Iris pigment epithelial cell (primary cell): ENCODE results near the gene ITFG1.
"Not testable (repeated sequence)": the region's sequence is repeated elsewhere in the genome, so short reads cannot be mapped to it uniquely, and the experiment has no call there.

Experiments
- DNase-seq: peaks from one replicate; pipeline ENCODE4 v3.0.0-alpha.2; 2011; ENCODE audit warnings: low read depth

Gene ITFG1

DNA sequence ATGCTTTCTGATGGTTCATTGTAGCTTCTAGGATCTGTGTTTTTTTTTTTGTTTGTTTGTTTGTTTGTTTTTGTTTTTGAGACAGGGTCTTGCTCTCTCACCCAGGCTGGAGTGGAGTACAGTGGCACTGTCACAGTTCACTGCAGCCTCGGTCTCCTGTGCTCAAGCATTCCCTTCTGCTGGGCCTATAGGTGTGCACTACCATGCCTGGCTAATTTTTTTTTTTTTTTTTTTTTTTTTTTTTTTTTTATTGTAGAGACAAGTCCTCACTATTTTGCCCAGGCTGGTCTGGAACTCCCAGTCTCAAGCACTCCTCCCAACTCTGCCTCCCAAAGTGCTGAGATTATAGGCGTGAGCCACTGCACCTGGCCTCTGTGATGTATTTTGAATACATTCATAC is 12.1 kb upstream of the ITFG1 start:
- DNase-seq, result not testable (repeated sequence)

DNA sequence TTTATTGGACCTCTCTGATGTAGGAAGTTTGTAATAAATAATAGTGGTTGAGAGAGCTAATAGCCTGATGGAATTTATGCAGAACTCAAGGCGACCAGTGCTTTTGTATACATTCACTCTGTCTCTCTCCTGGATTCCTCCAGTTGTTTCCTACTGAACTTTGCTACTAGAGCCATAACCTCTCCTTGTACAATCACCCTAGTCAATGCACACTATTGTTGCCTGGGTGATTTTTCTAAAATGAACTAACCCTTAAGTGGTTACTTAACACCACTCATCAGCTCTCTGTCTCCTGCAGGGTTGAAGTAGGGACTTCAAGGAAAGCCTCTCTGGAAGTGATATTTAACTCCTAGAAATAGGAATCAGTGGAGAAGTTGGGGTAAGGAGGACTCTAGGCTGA is 9.9 kb upstream of the ITFG1 start:
- no peak for DNase-seq

DNA sequence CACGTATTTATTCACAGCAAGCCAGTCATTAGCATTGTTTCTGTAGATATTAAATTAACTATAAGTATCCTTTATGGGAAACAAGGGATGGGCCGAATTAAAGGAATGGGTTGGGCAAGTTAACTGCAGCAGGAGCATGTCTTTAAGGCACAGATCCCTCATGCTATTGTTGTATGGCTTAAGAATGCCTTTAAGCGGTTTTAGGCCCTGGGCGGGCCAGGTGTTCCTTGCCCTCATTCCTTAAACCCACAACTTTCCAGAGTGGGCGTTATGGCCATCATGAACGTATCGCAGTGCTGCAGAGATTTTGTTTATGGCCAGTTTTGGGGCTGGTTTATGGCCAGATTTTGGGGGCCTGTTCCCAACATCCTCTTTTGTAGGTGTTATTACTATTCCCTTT is 9.3 kb upstream of the ITFG1 start:
- no peak for DNase-seq

DNA sequence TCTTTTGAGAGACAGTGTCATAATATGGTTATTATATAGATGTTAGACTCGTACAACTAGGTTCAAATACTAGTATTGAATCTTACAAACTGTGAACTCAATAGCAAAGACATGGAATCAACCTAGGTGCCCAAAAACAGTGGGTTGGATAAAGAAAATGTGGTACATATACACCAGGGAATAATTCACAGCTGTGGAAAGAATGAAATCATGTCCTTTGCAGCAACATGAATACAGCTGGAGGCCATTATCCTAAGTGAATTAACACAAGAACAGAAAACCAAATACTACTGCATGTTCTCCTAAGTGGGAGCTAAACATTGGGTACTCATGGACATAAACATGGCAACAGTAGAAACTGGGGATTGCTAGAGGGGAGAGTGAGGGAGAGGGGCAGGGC is 8.4 kb upstream of the ITFG1 start:
- DNase-seq, result no peak

DNA sequence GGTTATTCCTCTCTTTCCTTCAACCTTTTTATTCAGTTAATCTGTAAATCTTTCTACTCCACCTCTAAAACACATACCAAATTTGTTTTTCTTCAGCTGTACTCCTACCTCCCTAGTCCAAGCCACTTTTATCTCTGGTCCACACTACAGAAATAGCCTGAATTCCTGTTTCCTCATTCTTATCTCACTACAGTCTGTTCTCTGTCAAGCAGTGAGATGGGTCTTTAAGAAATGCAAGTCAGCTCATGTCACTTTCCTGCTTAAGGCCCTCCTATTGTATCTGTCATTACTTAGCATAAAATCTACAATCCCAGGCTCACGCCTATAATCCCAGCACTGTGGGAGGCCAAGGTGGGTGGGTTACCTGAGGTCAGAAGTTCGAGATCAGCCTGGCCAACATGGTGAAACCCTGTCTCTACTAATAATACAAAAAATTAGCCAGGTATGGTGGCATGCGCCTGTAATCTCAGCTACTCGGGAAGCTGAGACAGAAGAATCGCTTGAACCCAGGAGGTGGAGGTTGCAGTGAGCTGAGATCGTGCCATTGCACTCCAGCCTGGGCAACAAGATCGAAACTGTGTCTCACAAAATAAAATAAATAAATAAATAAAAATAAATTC is 7.3 kb upstream of the ITFG1 start:
- DNase-seq, result peak; percentile 17

DNA sequence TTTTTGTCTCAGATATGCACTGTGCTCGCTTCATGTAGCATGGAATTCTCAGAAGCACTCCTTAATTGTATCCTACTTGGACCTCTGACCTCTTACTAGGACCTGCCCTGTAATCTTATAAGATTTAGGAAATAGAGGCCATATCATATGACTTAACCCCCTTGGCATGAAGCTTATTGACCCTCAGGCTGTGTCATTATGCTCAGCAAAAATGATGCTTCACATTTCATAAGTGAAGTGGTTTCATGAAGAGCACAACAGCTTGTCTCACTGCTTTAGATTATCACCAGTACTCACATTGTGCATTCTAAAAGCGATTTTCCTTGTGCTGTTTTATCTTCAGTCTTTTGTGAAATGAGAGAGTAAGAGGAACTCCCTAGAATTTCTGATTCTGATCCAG is 6.6 kb upstream of the ITFG1 start:
- DNase-seq, result no peak

DNA sequence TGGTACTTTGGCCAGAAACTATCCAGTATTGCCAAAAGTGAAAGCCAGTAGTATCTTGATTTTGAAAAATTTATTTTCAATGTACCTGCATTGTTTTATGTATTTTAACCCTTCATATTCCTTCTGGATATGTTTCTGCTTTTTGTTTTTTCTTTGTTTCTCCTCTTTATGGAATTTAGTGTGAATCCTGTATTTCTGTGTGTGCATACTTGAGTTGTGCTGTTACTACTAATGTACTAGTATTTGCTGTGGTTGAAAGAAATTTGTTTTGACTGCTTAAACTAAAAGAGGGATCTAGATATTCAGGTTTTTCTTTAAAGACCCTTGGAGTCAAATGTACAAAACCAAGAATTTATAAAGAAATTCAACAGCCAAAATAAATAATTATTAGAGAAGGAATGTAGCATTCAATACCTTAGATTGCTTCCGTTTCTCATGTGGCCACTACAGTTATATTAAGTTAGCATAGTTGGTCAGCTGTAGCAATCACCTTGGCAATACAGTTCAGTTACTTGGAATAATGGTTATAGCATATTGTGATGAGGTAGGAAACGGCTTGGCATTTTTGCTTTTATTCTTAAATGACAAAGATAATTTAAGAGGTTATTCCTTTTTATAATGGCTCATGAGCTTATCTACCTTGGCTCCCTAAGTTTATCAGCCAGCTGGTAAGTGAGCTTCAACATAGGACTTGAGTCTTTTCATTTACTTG is 5.2 kb upstream of the ITFG1 start:
- DNase-seq, result no peak

DNA sequence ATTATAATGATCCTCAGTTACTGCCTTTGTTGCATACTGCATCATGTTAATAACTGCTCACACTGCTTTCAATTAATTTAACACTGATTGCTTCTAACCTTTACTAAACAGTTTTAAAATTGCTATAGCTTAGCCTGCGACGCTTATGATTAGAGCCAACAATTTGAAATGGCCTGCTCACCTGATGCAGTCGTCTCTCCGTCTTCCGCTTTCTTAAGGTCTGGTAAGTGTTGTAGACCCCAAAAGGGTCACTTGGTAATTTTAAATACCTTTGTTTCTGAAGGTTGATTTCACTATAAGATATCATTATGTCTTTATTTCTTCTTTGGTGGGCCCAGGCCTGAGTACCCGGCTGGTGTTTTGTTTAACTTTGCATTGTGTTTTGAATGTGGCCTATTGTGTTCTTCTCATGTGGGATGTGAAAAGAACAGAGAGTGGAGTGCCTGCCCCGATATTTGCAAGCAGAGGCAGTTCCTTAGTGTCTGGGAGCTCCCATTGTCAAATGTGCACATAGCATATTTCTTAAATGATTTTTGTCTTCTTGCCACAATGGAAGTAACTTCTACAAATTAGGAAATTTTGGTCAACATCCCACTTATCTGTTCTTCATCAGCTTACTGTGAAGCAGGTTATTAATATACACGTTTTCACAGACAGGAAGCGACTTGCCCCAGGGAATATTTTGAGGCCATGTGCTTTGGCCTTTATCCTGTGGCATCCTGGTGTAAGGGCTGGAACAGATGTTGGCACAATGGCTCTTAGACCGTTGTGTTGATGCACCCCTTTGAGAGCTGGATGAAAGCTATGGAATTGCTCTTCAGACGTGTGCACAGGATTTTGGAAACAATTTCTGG is 3.1 kb upstream of the ITFG1 start:
- no peak for DNase-seq

DNA sequence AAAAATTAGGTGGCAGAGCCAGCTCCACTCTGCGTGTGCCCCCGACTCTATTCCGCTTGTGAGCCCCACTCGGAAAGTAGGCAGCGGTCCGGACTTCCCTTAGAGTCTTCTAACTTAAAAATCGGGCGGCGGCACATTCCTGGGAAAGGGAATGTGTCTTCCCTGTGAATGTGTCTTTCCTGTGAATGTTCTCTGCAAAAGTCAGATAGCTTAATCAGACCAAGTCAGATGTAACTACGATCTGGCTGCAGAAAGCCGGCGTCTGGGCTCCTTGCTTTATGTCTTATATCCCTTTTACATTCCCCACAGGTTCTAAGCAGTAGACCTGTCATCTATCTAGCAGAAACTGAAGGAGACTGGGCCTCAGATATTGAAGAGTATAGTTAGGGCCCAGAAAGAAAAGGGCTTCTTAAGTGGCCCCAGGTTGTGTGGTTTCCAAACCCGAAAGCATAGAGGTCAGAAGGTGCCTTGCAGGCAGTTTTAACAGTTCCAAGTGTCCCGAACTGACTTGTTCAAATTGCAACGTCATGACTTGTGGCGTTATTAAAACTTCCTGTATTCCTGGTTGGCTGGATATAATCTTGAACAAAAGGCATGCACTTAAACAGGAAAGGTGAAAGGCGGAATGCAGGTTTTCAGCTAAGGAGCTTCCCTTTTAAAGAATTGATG is 869 bp upstream of the ITFG1 start:
- DNase-seq, result peak; percentile 57

DNA sequence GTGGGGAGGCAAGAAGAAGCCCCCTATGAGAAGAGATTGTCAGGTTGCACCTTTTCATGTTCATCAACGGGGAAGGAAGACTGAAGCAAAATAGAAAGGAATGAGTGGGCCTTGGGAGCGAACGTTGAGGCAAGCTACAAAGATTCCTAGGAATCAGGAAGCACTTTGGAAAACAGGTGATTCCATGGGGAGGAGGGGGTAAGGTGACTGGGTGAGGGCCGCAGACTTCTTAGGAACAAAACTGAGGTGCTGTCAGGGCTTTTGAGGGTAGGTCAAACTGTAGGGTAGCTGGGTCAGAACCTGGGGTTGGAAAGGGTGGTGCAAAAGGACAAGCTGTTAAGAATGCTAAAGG is 528 bp downstream of the ITFG1 start:
- peak; percentile 12 for DNase-seq

DNA sequence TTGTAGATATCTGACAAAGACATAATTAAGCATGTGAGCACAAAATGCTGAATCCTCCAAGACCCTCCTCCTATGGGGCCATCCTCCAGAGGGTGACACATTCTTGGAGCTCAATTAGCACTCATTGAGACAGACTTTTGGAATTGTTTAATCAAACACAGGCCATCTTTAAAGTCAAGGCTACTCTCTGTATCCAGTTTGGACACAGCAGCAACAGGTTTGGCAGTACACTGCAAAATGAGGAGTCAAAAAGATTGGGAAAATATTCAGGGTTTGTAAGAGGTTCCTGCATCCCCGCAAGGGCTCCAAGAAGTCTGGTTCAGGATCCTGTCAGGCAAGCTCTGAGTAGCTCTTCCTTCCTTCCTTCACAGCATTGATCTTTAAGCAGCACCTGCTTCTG is 1.3 kb downstream of the ITFG1 start:
- no peak for DNase-seq

DNA sequence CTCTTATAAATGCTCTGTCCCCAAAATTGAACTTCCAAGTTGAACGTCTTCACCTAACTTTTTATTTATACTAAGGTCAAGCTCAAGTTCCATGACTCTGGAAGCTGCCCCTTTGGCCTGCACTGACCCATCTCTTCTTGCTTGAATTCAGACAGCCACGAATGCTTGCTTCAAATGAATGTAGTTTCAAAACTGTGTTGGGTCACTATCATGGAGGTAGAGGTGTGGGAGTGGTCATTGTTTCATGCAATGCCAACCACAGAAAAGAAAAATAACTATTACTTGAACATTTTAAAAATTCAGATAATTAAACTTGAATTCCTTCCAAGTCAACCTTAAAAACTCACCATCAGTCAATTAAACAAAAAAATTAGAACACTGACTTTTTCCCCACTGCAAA is 2.5 kb downstream of the ITFG1 start:
- DNase-seq, result no peak

DNA sequence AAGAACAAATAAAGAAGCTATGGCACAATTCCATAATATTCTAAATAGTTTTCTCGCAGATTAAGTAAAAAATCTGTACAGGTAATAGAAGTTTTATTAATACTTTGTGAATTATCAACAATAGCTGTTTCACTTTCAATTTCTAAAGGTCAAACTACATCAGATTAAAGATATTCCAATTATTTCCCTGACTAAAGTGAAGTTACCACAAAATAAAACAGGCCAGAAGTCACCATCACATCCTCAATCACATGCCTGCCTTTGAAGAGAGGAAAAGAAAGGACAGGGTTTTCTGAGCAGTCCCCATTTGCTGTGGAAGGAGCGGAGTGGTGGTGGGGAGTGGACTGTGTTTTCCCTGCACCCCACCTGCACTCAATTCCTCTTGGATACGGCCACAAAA is 11.1 kb downstream of the ITFG1 start:
- DNase-seq, result peak; percentile 42

DNA sequence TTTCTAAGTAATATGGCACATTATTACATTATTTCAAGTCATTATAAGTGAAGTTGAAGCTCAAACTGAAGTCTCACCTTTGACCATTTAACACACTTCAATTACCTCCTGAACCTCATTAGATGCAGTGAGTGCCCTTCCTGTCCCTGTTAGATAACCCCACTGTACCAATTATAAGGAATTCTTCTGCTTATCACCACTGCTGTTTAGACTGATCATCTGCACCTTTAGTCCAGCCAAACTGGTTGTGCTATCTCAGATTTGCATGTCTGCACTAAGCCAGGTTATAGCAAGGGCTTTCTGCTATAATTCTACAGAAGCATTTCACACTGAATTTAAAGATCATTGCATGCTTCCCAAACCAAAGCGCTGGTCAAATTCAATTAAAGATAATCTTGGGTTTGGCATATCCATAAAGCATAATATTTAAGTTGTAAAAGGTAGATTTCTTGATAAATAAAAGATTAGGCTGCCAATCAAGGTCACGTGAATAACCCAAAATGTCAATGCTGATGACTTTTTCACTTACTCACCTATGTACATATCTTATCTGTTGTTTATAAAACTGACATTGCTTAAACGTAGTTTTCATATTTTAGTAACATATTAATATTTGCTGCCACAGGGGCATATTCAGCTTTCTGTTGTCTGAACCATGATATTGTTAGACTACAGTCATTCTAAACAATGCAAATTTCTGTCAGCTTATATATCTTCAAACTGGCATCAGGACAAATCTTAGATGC is 11.9 kb downstream of the ITFG1 start:
- DNase-seq, result no peak

DNA sequence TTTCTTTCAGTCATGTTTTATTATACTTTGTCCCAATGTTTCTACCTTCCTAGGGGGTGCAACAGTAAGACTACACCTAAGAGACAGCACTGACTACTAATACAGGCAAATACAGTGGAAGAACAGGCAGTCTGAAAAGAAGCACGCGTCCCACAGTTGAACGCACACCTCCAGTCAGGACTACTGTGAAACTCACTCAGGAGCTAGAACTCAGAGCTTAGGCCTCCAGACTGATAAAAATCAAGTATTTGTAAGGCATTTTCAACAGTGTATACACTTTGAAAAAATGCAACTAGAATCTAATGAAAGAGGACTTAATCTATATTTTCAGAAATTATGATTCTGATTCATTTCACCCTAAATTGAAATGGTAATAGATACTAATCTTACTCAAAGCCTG is 14.4 kb downstream of the ITFG1 start:
- no peak for DNase-seq

DNA sequence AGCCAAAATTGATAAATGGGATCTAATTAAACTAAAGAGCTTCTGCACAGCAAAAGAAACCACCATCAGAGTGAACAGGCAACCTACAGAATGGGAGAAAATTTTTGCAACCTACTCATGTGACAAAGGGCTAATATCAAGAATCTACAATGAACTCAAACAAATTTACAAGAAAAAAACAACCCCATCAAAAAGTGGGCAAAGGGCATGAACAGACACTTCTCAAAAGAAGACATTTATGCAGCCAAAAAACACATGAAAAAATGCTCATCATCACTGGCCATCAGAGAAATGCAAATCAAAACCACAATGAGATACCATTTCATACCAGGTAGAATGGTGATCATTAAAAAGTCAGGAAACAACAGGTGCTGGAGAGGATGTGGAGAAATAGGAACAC is 18.0 kb downstream of the ITFG1 start:
- not testable (repeated sequence) for DNase-seq

DNA sequence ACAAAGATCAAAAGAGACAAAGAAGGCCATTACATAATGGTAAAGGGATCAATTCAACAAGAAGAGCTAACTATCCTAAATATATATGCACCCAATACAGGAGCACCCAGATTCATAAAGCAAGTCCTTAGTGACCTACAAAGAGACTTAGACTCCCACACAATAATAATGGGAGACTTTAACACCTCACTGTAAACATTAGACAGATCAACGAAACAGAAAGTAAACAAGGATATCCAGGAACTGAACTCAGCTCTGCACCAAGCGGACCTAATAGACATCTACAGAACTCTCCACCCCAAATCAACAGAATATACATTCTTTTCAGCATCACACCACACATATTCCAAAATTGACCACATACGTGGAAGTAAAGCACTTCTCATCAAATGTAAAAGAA is 20.8 kb downstream of the ITFG1 start:
- DNase-seq, result not testable (repeated sequence)

DNA sequence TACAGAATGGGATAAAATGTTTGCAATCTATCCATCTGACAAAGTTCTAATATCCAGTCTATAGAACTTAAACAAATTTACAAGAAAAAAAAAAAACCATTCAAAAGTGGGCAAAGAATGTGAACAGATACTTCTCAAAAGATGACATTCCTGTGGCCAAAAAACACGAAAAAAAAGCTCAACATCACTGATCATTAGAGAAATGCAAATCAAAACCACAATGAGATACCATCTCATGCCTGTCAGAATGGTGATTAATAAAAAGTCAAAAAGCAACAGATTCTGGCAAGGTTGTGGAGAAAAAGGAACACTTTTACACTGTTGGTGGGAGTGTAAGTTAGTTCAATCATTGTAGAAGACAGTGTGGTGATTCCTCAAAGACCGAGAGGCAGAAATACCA is 26.6 kb downstream of the ITFG1 start:
- DNase-seq, result not testable (repeated sequence)

DNA sequence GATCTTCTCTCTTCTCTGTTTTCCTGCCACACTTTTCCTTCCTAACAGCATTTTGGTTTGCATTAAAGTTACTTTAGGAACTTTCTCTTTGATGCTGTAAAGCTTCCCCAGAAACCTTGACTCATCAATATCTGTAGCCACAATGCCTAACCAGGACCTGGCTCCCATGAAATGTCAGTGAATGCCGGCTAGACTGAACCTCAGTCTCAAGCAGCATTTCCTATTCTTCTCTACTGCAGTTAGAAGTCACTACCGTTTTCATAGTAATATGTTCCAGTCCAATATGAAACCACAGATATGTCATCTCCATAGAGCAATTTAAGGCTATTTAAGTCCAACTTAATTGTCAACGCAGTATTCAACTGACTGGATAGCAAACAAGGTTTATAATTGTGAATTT is 28.9 kb downstream of the ITFG1 start:
- DNase-seq, result no peak

DNA sequence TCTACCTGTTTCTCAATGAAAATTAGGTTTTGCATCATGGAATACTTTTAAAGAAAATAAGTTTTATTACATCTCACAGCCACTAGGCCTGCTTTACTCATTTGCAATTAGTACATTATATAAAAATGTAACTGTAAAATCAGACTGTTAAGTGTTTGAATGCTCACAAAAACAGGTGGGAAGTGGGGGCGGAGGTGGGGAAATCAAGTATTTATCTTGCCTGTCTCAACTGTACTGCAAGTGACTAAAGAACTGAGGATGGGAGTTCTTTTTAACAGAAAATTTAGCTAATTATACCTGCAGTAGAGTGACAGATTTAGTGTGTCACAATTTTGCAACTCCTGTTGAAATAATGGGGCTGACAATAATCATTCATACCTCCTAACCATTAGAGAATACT is 34.1 kb downstream of the ITFG1 start:
- DNase-seq, result no peak

DNA sequence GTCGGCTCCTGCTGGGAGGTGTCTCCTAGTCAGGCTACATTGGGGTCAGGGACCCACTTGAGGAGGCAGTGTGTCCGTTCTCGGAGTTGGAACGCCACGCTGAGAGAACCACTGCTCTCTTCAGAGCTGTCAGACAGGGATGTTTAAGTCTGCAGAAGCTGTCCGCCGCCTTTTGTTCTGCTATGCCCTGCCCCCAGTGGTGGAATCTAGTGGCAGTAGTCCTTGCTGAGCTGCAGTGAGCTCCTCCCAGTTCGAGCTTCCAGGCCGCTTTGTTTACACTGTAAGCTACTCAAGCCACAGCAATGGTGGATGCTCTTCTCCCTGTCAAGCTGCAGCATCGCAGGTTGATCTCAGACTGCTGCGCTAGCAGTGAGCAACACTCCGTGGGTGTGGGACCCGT is 36.0 kb downstream of the ITFG1 start:
- no peak for DNase-seq

DNA sequence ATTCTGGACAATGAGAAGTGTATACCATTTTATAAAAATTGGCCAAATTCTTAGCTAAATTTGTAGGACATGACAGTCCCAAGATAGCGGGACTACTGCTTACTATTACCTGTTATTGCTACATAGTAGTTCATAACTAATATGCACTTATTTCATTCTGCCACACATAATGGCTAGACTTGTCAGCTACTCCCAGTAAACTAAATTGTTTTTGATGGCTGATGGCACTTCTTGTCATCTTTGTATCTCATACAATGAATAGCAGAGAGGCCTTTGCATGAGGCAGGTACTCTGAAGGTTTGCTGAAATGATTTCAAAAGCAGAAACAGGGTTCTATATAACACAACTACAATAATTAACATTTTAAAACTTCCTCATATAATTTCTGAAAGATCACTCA is 44.0 kb downstream of the ITFG1 start:
- no peak for DNase-seq
